NCI-H146 (cell line): ENCODE measurements around the gene CIART.
"Not testable (repeated sequence)": the region's sequence is repeated elsewhere in the genome, so short reads cannot be mapped to it uniquely, and the experiment has no call there.

Source experiments
- DNase-seq: peaks from one replicate; lab custom pipeline; 2025; lab: John Stamatoyannopoulos, UW

The CIART gene

DNA sequence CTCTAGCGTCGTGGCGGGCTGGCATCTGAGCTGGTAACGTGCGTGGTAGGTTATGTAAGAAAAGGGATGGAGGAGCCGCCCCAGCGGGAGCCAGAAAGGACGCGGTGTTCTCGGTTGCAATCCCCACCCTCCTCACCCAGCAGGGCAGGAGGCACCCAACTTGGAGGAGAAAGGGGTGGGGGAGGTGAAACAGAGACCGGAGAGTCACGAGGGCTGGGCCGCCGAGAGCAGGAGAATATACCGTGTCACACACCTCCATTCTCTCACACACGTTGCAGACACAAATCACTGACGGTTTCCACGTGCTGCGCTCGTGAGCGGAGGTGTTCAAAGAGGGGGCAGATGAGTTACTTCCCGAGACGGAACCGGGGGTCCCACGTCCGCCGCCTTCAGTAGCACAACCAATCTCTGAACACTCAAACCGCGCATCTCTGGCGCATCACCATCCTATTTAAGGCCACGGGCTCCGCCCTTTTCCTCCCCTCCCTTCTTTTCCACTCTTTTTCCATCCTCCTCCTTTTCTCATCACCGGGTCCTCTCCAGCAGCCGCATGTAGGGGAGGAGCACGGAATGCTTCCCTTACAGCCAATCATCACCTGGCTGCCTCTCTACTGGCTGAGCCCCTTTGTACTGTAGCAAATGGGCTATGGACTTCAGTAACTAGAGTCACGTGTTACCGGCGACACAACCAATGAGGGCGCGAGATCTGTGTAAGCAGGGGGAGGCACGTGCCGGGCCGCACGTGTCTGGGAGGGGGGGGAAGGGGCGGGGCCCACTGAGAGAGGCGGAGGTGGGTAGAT, at the start of gene CIART:
Gene CIART, plus strand, starts transcription at position 797 of the 800 bp plus-strand sequence. CDS start 714 bp downstream, outside the sequence.
- peak; percentile 99 for DNase-seq

GRCh38 chr1:150232921-150233320, 49.4 kb upstream of the CIART start:
- DNase-seq = not testable (repeated sequence)

DNA sequence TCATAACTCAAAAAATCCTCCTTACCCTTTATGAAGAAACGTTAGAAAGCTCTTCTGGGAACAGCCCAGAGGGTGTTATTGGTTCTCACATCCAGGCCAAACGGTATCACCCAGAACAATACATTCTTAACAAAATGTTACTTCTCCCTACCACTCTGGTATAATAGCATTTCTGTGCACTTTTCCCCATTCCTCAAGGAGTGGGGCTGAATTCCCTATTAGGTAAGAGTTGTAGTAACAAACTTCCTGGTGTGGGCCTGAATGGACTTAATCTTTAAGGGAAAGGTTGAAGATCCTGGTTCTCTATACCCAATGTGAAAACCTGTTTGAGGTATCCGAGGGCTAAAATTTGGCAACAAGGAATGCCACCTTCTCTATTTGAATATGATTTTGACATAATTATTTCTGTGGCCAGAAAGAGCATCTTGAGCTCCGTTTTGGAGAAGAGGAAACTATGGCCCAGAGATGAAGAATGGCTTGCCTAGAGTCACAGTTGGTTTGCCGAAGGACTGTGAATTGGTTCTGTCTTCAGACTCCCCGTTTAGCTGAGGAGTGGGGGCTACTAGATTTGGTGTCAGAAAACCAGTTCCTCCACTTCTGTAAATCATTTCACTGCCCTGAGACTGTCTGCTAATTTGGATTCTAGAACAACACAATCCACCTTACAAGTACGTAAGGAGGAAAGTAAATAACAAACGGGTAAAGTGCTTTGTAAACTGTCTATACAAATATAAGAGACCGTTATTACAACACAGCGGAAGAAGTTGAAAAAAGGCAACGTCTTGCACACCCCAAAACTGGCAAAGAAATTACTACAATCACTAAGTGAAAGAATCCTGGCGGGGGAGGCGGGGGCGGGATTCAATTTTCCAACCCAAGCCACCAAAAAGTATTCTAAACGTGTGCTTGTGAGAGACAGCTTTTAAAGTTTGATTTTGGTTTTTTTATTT, 48.7 kb upstream of the CIART start:
- DNase-seq = no peak

- no peak for DNase-seq
Measured at GRCh38 chr1:150234309-150234565, 48.1 kb upstream of the CIART start.

GRCh38 chr1:150234566-150235293, 47.6 kb upstream of the CIART start:
- DNase-seq = peak; percentile 60

GRCh38 chr1:150235294-150235851, 47.0 kb upstream of the CIART start:
- peak; percentile 22 for DNase-seq

- DNase-seq = peak; percentile 99
Measured at GRCh38 chr1:150235852-150236613, 46.3 kb upstream of the CIART start, which contains the start of gene ANP32E. Gene ANP32E, minus strand, starts transcription at chr1:150236112. Its CDS starts 326 bp downstream, at chr1:150235786.

GRCh38 chr1:150236614-150237100, 45.7 kb upstream of the CIART start:
- DNase-seq = peak; percentile 55

- not testable (repeated sequence) for DNase-seq
Measured at GRCh38 chr1:150237176-150237575, 45.2 kb upstream of the CIART start.

GRCh38 chr1:150237746-150238145, 44.6 kb upstream of the CIART start:
- DNase-seq = no peak

- no peak for DNase-seq
Measured at GRCh38 chr1:150243003-150243402, 39.4 kb upstream of the CIART start.

DNA sequence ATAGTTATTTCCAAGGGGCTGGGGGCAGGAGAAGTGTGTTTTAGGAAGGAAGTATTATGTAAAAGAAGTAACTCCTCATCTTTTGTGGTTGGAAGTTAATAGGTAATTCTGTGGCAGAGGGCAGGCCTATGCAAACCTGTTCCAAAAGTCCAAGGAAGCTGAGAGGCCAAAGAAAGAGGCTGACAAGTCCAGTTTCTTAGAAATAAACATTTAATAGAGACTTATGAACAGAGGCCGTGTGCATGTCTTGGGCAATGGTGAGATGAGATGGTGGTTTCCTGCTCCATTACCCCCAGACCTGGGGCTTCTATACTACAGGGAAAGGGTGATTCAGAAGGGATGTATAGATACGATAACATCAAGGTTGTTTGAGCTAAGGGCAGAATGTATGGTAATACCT, 32.4 kb upstream of the CIART start:
- DNase-seq = no peak

GRCh38 chr1:150256198-150256553, 26.2 kb upstream of the CIART start:
- peak; percentile 16 for DNase-seq

- peak; percentile 66 for DNase-seq
Measured at GRCh38 chr1:150256554-150257341, 25.6 kb upstream of the CIART start.

DNA sequence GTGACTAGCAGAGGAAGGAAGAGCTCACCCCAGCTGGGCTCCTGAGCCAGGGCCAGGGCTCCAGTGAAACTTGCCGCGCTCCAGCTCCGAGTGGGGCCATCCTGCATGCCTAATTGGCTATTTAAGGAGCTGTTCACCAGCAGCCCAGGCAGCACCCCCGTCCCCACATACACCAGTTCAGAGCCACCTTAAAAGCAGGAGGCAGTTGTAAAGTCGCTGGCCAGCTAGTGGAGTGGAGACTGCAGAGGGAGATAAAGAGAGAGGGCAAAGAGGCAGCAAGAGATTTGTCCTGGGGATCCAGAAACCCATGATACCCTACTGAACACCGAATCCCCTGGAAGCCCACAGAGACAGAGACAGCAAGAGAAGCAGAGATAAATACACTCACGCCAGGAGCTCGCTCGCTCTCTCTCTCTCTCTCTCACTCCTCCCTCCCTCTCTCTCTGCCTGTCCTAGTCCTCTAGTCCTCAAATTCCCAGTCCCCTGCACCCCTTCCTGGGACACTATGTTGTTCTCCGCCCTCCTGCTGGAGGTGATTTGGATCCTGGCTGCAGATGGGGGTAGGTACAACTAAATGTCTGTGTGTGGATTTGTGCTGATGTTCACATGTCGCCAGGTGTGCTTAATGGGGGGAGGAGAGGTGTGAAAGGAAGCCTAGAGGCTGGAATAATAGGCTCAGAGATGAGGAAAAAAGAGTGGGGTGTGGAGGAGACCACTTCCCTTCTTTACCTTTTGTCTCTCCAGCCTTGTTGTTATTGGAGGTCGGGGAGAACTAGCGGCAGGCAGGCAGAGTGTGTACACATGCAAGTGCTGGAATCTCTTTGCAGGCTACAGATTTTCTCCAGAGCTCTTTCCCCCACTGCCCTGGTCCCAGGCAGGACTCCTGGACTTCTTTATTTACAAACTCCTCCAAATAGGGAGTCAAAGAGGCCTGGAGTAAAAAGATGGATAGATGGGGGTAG, 24.4 kb upstream of the CIART start, which contains the start of gene CA14:
Gene CA14, plus strand, starts transcription at position 151 of the 962 bp plus-strand sequence. Its CDS starts 355 bp downstream, at position 506.
- DNase-seq = no peak

DNA sequence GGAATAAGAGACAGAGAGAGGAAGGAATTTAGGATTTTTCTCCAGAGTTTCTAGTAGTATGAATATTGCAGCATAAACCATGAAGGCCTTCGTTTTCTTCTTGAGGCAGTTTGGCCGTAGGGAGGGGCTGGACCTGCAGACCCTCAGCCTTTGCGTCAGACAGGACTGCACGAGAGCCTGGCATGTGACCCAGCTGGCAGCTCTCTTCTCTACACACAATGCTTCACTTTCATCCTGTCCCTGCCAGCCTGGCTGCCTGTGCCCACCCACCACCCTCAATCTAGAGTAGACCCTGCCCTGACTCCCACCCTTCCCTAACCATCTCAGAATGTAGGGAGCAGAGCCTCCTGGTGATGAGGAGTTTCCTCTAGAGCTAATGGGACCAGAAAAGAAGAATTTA, 23.1 kb upstream of the CIART start:
- DNase-seq = no peak

GRCh38 chr1:150259758-150260669, 22.3 kb upstream of the CIART start:
- DNase-seq = peak; percentile 78

- no peak for DNase-seq
Measured at GRCh38 chr1:150261367-150261766, 21.0 kb upstream of the CIART start.
